ENCODE data around the gene FSTL5.
"Not testable (repeated sequence)": the region's sequence is repeated elsewhere in the genome, so short reads cannot be mapped to it uniquely, and the experiment has no call there.

The FSTL5 gene

GRCh38 chr4:161828061-161828460 is 335.7 kb downstream of the FSTL5 start:
- no peak for DNase-seq

GRCh38 chr4:161827013-161827412 is 336.8 kb downstream of the FSTL5 start:
- DNase-seq: no peak

DNA sequence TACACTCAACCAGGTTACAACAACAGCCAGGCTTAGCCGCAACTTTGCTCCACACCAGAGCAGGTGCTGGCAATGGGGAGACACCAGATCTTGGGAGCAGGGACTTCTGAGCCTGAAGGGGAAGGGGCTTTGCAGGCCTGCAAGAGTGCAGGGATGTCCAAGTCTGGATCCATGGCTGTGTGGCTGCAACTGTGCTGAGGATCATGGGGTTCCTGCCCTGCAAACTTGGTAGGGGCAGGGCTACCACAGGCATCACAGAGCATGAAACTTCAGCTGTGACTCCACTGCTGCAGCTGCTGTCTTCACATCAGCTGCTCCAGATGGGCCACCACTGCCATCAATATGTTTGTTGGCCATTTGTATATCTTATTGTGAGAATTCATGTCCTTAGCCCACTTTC is 340.4 kb downstream of the FSTL5 start:
- DNase-seq: no peak

DNA sequence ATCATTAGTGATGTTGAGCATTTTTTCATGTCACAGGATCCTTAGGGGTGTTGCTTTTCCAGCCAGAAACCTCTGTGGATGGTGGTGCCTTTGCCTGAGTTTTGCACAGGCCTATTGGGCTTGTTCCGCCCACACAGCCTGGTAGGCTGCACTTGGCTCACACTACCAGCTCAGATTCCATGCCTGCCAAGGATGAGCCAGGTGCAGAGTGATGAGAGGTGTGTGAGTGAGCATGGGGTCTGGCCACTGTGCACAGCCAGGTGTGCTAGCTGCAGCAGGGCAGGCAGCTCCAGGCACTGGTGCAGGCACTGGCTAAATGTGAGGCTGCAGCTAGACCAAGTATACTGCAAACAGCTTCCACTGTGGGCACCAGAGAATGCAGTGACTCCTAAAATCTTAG is 341.6 kb downstream of the FSTL5 start:
- no peak for DNase-seq

DNA sequence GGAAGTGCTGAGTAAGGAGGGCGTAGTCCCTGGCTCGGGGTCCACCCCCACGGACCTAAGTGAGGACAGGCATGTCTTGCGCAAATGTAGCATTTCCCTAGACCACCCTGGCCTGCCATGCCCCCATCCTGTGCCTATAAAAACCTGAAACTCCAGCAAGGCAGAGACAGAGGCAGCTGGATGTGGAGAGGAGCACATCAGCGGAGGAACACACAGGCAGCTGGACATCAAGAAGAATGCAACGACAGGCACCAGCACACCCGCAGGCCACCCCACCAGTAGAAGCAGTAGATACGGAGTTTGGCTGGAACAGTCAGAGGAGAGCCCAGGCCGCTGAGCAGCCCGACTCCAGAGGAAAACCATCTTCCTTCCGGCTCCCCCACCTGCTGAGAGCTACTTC is 345.9 kb downstream of the FSTL5 start:
- DNase-seq: no peak

GRCh38 chr4:161816958-161817357 is 346.8 kb downstream of the FSTL5 start:
- no peak for DNase-seq

DNA sequence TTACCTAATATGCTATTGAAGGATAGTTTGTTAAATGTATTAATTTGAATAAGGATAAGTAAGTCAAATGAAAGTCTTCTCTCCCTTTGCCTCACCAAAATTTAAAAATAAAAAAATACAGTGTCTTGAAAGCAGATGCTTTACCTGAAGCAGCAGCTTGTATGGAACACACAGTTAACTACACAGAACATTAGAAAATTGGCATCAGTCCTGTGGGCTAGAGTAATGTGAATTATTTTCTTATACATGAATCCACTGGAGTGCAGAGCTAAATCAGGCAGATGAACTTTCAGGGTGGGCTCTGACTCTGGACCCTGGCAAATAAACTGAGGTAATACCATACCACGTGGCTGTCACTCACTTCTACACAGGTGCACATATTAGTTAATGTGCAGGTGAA is 348.0 kb downstream of the FSTL5 start:
- no peak for DNase-seq

DNA sequence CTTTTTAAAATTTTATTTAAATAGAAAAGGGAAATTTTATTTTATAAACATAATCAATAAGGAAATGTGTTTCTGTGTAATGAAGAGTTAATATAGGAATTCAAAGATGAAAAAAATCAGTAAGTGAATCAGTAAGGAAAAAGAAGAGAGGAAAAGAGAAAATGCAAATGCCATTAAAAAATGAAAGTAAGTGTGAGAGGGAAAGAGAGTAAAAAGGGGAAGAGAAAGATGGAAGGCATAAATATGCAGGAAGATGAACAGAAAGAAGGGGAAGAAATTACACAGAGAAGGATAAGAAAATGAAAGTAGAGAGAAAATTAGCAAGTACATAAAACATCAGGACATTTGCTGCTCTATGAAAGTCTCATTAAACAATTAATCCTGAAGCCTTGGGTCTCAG is 349.9 kb downstream of the FSTL5 start:
- no peak for DNase-seq

DNA sequence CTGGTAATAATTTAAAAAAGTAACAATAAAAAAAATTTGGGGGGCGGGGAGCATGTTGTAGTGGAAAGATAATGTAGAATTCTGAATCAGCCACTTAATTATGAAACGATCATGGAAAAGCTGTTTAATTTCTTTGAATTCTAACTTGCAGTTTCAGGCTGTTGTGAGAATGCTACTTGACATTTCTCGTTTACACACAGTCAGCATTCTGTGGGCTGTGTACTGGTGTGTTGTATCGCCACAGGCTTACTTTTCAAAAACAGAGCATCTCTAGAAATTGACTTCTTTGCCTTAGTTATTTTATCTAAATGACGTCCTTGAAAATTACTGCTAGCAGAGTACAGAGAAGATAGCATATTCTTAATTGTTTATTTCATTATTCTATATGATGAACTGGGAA is 350.4 kb downstream of the FSTL5 start:
- DNase-seq: no peak

- no peak for DNase-seq
These were observed 360.6 kb downstream of the FSTL5 start for GRCh38 chr4:161803171-161803570.

GRCh38 chr4:161799710-161800109 is 364.1 kb downstream of the FSTL5 start:
- no peak for DNase-seq

GRCh38 chr4:161792991-161793390 is 370.8 kb downstream of the FSTL5 start:
- DNase-seq: no peak

GRCh38 chr4:161791796-161792556 is 371.8 kb downstream of the FSTL5 start:
- no peak for DNase-seq

- DNase-seq: no peak
These were observed 396.7 kb downstream of the FSTL5 start for GRCh38 chr4:161767116-161767515.

DNA sequence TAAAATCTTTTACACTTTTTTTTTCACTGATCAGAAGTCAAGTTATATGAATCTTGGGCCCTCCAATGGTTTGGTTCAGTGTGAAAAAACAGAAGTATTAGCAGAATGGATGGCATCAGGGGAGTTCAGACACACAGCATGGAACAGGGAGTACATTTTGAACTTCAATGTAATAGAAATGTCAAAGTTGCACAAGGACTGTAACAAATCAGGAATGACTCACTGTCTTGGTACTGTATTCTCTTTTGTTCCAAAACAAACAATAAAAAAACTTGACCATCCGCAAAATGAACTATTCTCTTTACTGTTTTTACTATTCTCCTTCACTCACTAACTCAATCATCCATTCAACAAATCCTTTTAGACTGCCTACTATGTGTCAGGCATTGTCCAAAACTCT is 401.0 kb downstream of the FSTL5 start:
- DNase-seq: no peak

DNA sequence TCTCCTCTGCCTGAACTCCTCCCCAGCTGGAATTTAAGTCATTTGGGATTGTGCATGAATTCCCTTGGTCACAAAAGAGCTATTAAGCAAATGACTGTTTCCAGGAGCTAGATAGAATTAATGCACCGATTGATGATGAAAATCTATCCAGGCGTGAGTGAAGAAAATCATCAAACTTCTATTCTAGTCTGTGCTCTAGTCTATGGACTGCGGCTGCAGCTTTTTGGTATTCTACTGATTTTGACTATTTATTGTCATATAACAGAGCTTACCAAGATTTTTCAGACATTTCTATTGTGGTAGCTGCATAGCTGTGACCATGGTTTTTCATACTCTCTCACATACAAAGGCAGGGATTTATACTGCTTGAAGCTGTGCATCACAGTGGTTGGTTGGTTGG is 403.8 kb downstream of the FSTL5 start:
- no peak for DNase-seq

GRCh38 chr4:161758412-161758811 is 405.4 kb downstream of the FSTL5 start:
- DNase-seq: not testable (repeated sequence)

DNA sequence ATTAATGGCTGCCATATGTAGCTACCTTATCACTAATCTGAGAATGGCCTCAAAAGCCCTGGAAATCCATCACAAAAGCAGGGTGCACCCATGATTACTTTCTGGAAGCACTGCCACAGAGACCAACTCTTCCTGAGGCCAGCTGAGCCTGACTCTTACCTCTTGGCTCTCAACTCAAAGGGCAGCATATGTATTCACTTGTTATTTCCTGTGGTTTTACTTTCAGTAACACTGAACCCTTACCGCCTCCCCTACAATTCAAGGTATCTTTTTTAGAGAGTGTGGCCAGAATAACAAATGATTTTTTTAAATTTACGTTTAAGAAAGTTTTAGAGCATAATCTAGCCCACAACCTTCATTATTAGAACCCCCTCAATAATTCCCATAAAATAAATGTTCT is 434.9 kb downstream of the FSTL5 start:
- DNase-seq: no peak

- no peak for DNase-seq
These were observed 441.9 kb downstream of the FSTL5 start for GRCh38 chr4:161721947-161722346.

DNA sequence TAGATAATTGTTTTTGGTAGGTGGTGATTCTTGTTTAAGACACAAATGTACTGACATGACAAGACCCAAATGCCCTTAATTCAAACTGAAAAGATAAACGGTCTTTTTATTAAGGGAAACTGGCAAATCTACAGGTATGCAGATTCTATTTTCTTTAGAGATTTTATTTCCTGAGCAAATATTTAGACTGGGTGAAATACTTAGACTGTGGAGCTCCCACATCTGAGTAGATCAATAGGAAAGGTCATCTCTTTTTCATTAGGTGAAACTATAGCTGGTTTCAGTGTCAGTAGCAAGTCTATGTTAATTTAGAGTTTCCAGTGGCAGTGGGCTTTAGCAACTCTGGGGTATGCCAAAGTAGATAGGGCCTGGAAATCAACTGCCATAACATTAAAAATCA is 446.7 kb downstream of the FSTL5 start:
- DNase-seq: no peak

- no peak for DNase-seq
These were observed 448.9 kb downstream of the FSTL5 start for GRCh38 chr4:161714931-161715330.

- no peak for DNase-seq
These were observed 449.6 kb downstream of the FSTL5 start for GRCh38 chr4:161714022-161714751.

DNA sequence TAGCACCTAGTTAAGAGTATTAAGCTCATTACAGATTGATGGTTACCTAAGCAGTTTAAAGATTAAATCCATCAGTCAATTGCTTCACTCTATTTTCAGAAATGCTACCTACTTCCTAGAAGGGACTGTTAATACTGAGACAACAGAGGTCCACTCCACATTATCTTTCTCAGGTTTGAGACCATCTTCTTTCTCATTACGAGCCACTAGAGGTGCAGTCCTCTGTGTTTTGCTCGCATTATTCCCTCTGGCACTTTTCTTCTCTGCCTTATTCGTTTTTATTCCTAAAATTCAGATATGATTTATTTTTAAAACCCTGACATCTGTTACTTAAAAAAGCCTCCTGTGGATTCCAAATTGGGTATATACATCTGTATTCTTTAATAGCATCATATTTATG is 459.1 kb downstream of the FSTL5 start:
- DNase-seq: no peak

- DNase-seq: no peak
These were observed 459.8 kb downstream of the FSTL5 start for GRCh38 chr4:161704040-161704439.

- DNase-seq: no peak
These were observed 461.5 kb downstream of the FSTL5 start for GRCh38 chr4:161702287-161702686.
